Activated T-cell treated with anti-CD3 and anti-CD28 coated beads, Interleukin-2, amount 50 U/mL, for 1 hour (primary cell): Measurements from ENCODE around the gene GREB1L.
"Not testable (repeated sequence)": the region's sequence is repeated elsewhere in the genome, so short reads cannot be mapped to it uniquely, and the experiment has no call there.

Experiments used
- DNase-seq: peaks from one replicate; pipeline ENCODE4 v3.0.0-alpha.2; 2020

Gene GREB1L

GRCh38 chr18:21265971-21266673 is 24.1 kb downstream of the GREB1L start:
- no peak for DNase-seq

GRCh38 chr18:21267400-21267799 is 25.4 kb downstream of the GREB1L start:
- DNase-seq = no peak

GRCh38 chr18:21269349-21269748 is 27.3 kb downstream of the GREB1L start:
- no peak for DNase-seq

GRCh38 chr18:21270453-21270852 is 28.4 kb downstream of the GREB1L start:
- no peak for DNase-seq

GRCh38 chr18:21272016-21272579 is 30.1 kb downstream of the GREB1L start:
- DNase-seq = no peak

- DNase-seq = no peak
Measured at GRCh38 chr18:21273568-21273967, 31.5 kb downstream of the GREB1L start.

GRCh38 chr18:21275645-21276044 is 33.6 kb downstream of the GREB1L start:
- DNase-seq = no peak

GRCh38 chr18:21277578-21277977 is 35.5 kb downstream of the GREB1L start:
- DNase-seq = no peak

- DNase-seq = not testable (repeated sequence)
Measured at GRCh38 chr18:21278218-21278617, 36.2 kb downstream of the GREB1L start.

- no peak for DNase-seq
Measured at GRCh38 chr18:21281603-21282002, 39.6 kb downstream of the GREB1L start.

GRCh38 chr18:21284540-21284939 is 42.5 kb downstream of the GREB1L start:
- DNase-seq = no peak

- no peak for DNase-seq
Measured at GRCh38 chr18:21289827-21290226, 47.8 kb downstream of the GREB1L start.

GRCh38 chr18:21291106-21291505 is 49.1 kb downstream of the GREB1L start:
- no peak for DNase-seq

GRCh38 chr18:21293479-21293878 is 51.4 kb downstream of the GREB1L start:
- DNase-seq = no peak

GRCh38 chr18:21295101-21295500 is 53.1 kb downstream of the GREB1L start:
- no peak for DNase-seq

GRCh38 chr18:21296045-21296444 is 54.0 kb downstream of the GREB1L start:
- DNase-seq = no peak

- DNase-seq = no peak
Measured at GRCh38 chr18:21298351-21298750, 56.3 kb downstream of the GREB1L start.

GRCh38 chr18:21300035-21300907 is 58.2 kb downstream of the GREB1L start:
- no peak for DNase-seq

- no peak for DNase-seq
Measured at GRCh38 chr18:21300908-21301200, 58.8 kb downstream of the GREB1L start.

GRCh38 chr18:21303445-21303844 is 61.4 kb downstream of the GREB1L start:
- no peak for DNase-seq

GRCh38 chr18:21303895-21304294 is 61.9 kb downstream of the GREB1L start:
- DNase-seq = no peak

- DNase-seq = no peak
Measured at GRCh38 chr18:21305621-21306020, 63.6 kb downstream of the GREB1L start.

GRCh38 chr18:21306368-21306767 is 64.3 kb downstream of the GREB1L start:
- DNase-seq = no peak

GRCh38 chr18:21307578-21307977 is 65.5 kb downstream of the GREB1L start:
- DNase-seq = no peak
